ENCODE results near the gene CNTNAP2. TPM values are rescaled to one million over a fixed set of nuclear protein-coding genes. Genes with fewer than 3 reads are reported as not detected.

Gene CNTNAP2
- total and polyA plus RNA-seq, 4 donors, result 0.14 to 2.3 (median 1.1) TPM

DNA sequence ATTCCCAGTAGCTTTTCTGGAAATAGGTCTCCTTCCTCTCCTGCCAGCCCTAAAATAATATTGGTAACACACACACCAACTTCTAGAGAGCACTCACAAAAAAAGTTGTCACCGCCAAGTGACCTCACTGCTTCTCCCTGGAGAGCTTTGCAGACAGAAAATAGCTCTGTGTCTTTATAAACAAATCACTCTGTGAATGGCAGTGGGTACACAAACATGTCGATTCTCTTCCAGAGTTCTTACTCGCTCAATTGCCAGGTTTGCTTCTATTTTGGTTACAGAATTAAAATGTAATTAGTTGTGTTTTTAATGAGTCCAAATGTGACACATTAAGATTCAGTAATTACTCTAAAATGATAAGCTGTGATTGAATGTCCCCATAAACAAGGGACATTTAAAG, 1824.8 kb downstream of the CNTNAP2 start:
- no peak overlapping the region for H3K27ac ChIP-seq (ENCODE audit: low read depth in 1 of 2, low read length in 2 of 2)
- H3K4me3 ChIP-seq (ENCODE audit: low read depth in 1 of 3, low read length in 3 of 3), result no peak overlapping the region
- 32% methylated on average over 3 of the region's 3 CpGs for WGBS
- no peaks in the 10 kb centered on the region for H3K4me1 ChIP-seq (ENCODE audit: control insufficient read depth in 4 of 4, insufficient read depth in 4 of 4, low read length in 3 of 4)
- TF ChIP-seq HNF4G (IDR thresholded peaks at IDR 0.05), result no peak
- no peak for TF ChIP-seq FOXA2 (IDR thresholded peaks at IDR 0.05)
- TF ChIP-seq HNF4A (conservative IDR thresholded peaks at IDR 0.05), result no peak
- no peak for TF ChIP-seq CTCF (IDR thresholded peaks at IDR 0.05; ENCODE audit: low read depth, low read length, missing input control)
- TF ChIP-seq NR2F2 (IDR thresholded peaks at IDR 0.05), result no peak
- TF ChIP-seq RXRA (IDR thresholded peaks at IDR 0.05), result no peak
- no peak for TF ChIP-seq JUND (IDR thresholded peaks at IDR 0.05)
- no peak for TF ChIP-seq RAD21 (IDR thresholded peaks at IDR 0.05)
- TF ChIP-seq, protein P1, sequence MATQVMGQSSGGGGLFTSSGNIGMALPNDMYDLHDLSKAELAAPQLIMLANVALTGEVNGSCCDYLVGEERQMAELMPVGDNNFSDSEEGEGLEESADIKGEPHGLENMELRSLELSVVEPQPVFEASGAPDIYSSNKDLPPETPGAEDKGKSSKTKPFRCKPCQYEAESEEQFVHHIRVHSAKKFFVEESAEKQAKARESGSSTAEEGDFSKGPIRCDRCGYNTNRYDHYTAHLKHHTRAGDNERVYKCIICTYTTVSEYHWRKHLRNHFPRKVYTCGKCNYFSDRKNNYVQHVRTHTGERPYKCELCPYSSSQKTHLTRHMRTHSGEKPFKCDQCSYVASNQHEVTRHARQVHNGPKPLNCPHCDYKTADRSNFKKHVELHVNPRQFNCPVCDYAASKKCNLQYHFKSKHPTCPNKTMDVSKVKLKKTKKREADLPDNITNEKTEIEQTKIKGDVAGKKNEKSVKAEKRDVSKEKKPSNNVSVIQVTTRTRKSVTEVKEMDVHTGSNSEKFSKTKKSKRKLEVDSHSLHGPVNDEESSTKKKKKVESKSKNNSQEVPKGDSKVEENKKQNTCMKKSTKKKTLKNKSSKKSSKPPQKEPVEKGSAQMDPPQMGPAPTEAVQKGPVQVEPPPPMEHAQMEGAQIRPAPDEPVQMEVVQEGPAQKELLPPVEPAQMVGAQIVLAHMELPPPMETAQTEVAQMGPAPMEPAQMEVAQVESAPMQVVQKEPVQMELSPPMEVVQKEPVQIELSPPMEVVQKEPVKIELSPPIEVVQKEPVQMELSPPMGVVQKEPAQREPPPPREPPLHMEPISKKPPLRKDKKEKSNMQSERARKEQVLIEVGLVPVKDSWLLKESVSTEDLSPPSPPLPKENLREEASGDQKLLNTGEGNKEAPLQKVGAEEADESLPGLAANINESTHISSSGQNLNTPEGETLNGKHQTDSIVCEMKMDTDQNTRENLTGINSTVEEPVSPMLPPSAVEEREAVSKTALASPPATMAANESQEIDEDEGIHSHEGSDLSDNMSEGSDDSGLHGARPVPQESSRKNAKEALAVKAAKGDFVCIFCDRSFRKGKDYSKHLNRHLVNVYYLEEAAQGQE (IDR thresholded peaks at IDR 0.05), result no peak
- no peak for TF ChIP-seq YY1 (IDR thresholded peaks at IDR 0.05)
- TF ChIP-seq, protein P2, sequence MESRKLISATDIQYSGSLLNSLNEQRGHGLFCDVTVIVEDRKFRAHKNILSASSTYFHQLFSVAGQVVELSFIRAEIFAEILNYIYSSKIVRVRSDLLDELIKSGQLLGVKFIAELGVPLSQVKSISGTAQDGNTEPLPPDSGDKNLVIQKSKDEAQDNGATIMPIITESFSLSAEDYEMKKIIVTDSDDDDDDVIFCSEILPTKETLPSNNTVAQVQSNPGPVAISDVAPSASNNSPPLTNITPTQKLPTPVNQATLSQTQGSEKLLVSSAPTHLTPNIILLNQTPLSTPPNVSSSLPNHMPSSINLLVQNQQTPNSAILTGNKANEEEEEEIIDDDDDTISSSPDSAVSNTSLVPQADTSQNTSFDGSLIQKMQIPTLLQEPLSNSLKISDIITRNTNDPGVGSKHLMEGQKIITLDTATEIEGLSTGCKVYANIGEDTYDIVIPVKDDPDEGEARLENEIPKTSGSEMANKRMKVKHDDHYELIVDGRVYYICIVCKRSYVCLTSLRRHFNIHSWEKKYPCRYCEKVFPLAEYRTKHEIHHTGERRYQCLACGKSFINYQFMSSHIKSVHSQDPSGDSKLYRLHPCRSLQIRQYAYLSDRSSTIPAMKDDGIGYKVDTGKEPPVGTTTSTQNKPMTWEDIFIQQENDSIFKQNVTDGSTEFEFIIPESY (IDR thresholded peaks at IDR 0.05), result no peak
- no peak for TF ChIP-seq FOXA1 (IDR thresholded peaks at IDR 0.05)
- no peak for TF ChIP-seq EGR1 (IDR thresholded peaks at IDR 0.05; ENCODE audit: low read depth in 2 of 2)
- no peak for TF ChIP-seq GABPA (IDR thresholded peaks at IDR 0.05 in 1 of 2, conservative IDR thresholded peaks at IDR 0.05 in 1 of 2)
- H3K27me3 ChIP-seq (ENCODE audit: control insufficient read depth in 4 of 4, insufficient read depth in 4 of 4, low read length in 3 of 4), result no peaks in the 10 kb centered on the region
- DNase-seq (ENCODE audit: low spot score), result no peak
- no peaks in the 10 kb centered on the region for H3K9me3 ChIP-seq (ENCODE audit: control insufficient read depth in 4 of 4, low read length in 3 of 4)
- H3K9ac ChIP-seq (ENCODE audit: low read depth in 1 of 2, low read length in 2 of 2), result no peak overlapping the region
- no peaks in the 10 kb centered on the region for H3K36me3 ChIP-seq (ENCODE audit: control insufficient read depth in 4 of 4, insufficient read depth in 3 of 4, low read depth in 1 of 4, low read length in 3 of 4)

DNA sequence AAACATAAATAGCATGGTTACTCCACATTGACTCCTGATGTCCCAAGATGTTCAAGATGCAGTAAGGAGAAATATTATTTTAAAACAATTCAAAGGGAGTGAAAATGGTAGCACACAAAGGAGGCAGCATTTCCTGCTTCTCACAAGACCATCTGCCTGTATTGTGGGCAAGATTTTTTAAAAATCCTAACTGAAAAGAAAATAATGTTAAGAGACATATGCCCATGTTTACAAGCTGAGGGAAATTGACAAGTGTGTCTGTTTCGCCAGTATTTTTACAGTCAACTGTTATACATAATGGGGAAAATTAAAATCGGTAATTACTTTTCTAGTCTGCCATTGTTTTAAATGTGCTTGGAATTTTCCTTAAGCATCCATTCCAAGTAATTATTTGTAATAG, 1827.7 kb downstream of the CNTNAP2 start:
- Histone ChIP-seq H3K4me1 (ENCODE audit: control insufficient read depth in 4 of 4, insufficient read depth in 4 of 4, low read length in 3 of 4) (no peaks in the 10 kb centered on the region), H3K9me3 (ENCODE audit: control insufficient read depth in 4 of 4, low read length in 3 of 4) (no peaks in the 10 kb centered on the region), H3K9ac (ENCODE audit: low read depth in 1 of 2, low read length in 2 of 2) (no peak overlapping the region), H3K27ac (ENCODE audit: low read depth in 1 of 2, low read length in 2 of 2) (no peak overlapping the region), H3K27me3 (ENCODE audit: control insufficient read depth in 4 of 4, insufficient read depth in 4 of 4, low read length in 3 of 4) (no peaks in the 10 kb centered on the region), H3K4me3 (ENCODE audit: low read depth in 1 of 3, low read length in 3 of 3) (no peak overlapping the region), H3K36me3 (ENCODE audit: control insufficient read depth in 4 of 4, insufficient read depth in 3 of 4, low read depth in 1 of 4, low read length in 3 of 4) (no peaks in the 10 kb centered on the region)
- DNase-seq (ENCODE audit: low spot score), result no peak
- 80% methylated on average over 2 of the region's 2 CpGs for WGBS
- TF ChIP-seq HNF4A (conservative IDR thresholded peaks at IDR 0.05) (no peak), ATF3 (IDR thresholded peaks at IDR 0.05) (no peak), RXRA (IDR thresholded peaks at IDR 0.05) (no peak), CTCF (IDR thresholded peaks at IDR 0.05; ENCODE audit: low read depth, low read length, missing input control) (no peak), RAD21 (IDR thresholded peaks at IDR 0.05) (no peak), FOXA2 (IDR thresholded peaks at IDR 0.05) (no peak), MAX (IDR thresholded peaks at IDR 0.05) (no peak), YY1 (IDR thresholded peaks at IDR 0.05) (no peak), HNF4G (IDR thresholded peaks at IDR 0.05) (no peak), TAF1 (conservative IDR thresholded peaks at IDR 0.05) (no peak), FOXA1 (IDR thresholded peaks at IDR 0.05) (no peak), EGR1 (IDR thresholded peaks at IDR 0.05; ENCODE audit: low read depth in 2 of 2) (no peak)
- TF ChIP-seq, protein P2 (IDR thresholded peaks at IDR 0.05), result no peak
